A673 (cell line): ENCODE measurements around the gene ATP5ME. TPM values are rescaled to one million over a fixed set of nuclear protein-coding genes. Genes with fewer than 3 reads are reported as not detected.

Experiments
- BruUV-seq: library from RNA; stranded (reverse); fragments of 400-500 nt; replicated peaks from 2 replicates; lab custom pipeline; 2021; lab: Mats Ljungman, UMichigan
- CTCF ChIA-PET: fragments of 300-600 bp; sonication (Branson Sonifier 250); formaldehyde crosslinking; loops from one replicate; lab custom pipeline; 2022; ENCODE audit warnings: antibody characterized with exemption; lab: Charles Lee
- POLR2A ChIA-PET: fragments of 300-600 bp; sonication (Branson Sonifier 250); formaldehyde crosslinking; loops from one replicate; lab custom pipeline; 2022; ENCODE audit warnings: antibody characterized with exemption; ENCODE audit not compliant: low non-redundant PET; lab: Charles Lee
- DNase-seq: peaks from one replicate; pipeline ENCODE4 v3.0.0-alpha.2; 2015; ENCODE audit warnings: low spot score
- H3K27ac ChIP-seq: fragments of 200-600 bp; sonication (generic); 2 replicates; pipeline ENCODE4 v1.5.1; 2016; ENCODE audit warnings: mixed run types, low read depth, mild to moderate bottlenecking, mixed read lengths, antibody characterized with exemption, low read length; ENCODE audit not compliant: poor library complexity, severe bottlenecking
- H3K27me3 ChIP-seq: fragments of 200-600 bp; sonication (generic); replicated peaks from 2 replicates; pipeline ENCODE4 v1.6.1; 2017; ENCODE audit warnings: mixed run types, low read depth, mild to moderate bottlenecking, mixed read lengths, antibody characterized with exemption, low read length; ENCODE audit not compliant: insufficient read depth, poor library complexity
- H3K36me3 ChIP-seq: fragments of 200-600 bp; sonication (generic); 2 replicates; pipeline ENCODE4 v1.6.1; 2016; ENCODE audit warnings: mixed run types, mild to moderate bottlenecking, mixed read lengths, antibody characterized with exemption, low read length; ENCODE audit not compliant: insufficient read depth, poor library complexity, severe bottlenecking
- H3K4me1 ChIP-seq: fragments of 200-600 bp; sonication (generic); 2 replicates; pipeline ENCODE4 v1.6.1; 2017; ENCODE audit warnings: mixed run types, mild to moderate bottlenecking, mixed read lengths, antibody characterized with exemption, low read length; ENCODE audit not compliant: insufficient read depth, poor library complexity, severe bottlenecking
- H3K4me3 ChIP-seq: fragments of 200-600 bp; sonication (generic); 2 replicates; pipeline ENCODE4 v1.5.1; 2016; ENCODE audit warnings: low read depth, mixed run types, mild to moderate bottlenecking, mixed read lengths, low read length; ENCODE audit not compliant: poor library complexity, severe bottlenecking
- H3K9me3 ChIP-seq: fragments of 200-600 bp; sonication (generic); 2 replicates; pipeline ENCODE4 v1.6.1; 2016; ENCODE audit warnings: mixed run types, low read depth, mild to moderate bottlenecking, mixed read lengths, antibody characterized with exemption, low read length; ENCODE audit not compliant: poor library complexity, severe bottlenecking
- EZH2 ChIP-seq: fragments of 200-600 bp; sonication (generic); IDR thresholded peaks from 2 replicates; pipeline ENCODE4 v1.6.1; 2017; ENCODE audit warnings: borderline replicate concordance, low read depth, mild to moderate bottlenecking, mixed read lengths, antibody characterized with exemption, low read length; ENCODE audit not compliant: poor library complexity, severe bottlenecking
- intact Hi-C: fragments of 100-400 bp; cut with micrococcal nuclease; formaldehyde crosslinking; loops from one replicate; pipeline ENCODE4 v1.10.0; 2022; ENCODE audit not compliant: unreplicated experiment
- total RNA-seq: library from RNA; stranded (reverse); gene quantifications from 2 replicates; pipeline ENCODE4 v1.2.3, GENCODE V29; 2021
- TF ChIP-seq, protein P1 (sequence below): fragments of 300-800, 200-600 bp; sonication (generic); conservative IDR thresholded peaks from 2 replicates; pipeline ENCODE4 v1.5.1; 2017; ENCODE audit warnings: low read depth, mild to moderate bottlenecking, antibody characterized with exemption, low read length, moderate library complexity, mixed read lengths

Gene ATP5ME
- total RNA-seq, 1 experiment from 2014 or later: 383 TPM

DNA sequence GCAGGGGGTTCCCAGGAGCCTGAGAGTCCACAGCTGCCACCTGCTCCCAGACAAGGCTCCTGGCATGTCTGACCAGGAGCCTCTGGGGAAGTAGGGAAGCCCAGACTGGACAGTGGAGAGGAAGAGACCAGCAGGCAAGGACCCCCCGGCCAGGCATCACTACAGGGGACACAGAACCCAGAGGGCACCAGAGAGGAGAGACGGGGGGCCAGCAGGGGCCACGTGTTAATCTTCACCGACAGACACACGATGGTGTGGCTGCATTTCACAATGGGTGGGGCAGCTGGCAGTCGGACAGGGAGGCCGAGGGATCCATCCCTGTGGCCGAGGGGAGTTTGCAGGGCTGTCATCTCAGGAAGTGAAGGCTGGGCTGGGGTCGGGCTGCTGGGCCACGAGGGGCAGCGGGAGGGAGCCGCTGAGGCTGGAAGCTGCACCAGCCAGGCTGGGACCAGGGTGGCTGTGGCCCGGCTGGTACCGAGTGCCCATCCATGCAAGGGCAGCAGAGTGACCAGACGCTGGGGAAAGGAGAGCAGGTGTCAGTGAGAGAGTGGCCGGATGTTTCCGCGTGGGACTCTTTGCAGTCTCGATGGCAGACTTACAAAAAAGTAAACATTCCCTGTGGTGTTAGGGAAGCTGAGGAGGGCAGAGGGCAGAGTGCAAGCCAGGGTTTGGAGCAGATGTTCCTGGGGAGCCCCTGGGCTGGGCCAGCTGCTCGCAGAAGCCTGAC is 44.0 kb downstream of the ATP5ME start:
- POLR2A ChIA-PET: no interaction called here
- no peak for DNase-seq

DNA sequence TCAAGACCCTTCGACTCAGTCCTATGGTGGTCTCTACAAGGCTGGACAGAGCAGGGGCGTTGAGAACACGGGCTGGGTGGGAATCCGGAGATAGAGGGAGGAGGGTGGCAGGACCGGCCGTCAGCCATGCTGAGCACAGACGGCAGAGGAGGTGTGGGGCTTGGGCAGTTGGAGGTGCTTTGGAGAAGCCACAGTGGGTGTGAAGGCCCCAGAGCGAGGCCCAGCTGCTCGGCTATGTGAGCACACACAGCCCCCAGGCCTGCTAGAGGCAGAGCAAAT is 44.5 kb downstream of the ATP5ME start:
- ChIA-PET POLR2A (no interaction called here), CTCF (no interaction called here)
- Histone ChIP-seq H3K9me3 (no peaks in the 10 kb centered on the region), H3K27ac (no peak overlapping the region), H3K36me3 (no peaks in the 10 kb centered on the region), H3K4me3 (no peak overlapping the region), H3K4me1 (no peaks in the 10 kb centered on the region), H3K27me3 (no peaks in the 10 kb centered on the region)
- no peak for DNase-seq
- BruUV-seq: no TSS peak
- TF ChIP-seq EZH2: no peak
- TF ChIP-seq, protein P1, sequence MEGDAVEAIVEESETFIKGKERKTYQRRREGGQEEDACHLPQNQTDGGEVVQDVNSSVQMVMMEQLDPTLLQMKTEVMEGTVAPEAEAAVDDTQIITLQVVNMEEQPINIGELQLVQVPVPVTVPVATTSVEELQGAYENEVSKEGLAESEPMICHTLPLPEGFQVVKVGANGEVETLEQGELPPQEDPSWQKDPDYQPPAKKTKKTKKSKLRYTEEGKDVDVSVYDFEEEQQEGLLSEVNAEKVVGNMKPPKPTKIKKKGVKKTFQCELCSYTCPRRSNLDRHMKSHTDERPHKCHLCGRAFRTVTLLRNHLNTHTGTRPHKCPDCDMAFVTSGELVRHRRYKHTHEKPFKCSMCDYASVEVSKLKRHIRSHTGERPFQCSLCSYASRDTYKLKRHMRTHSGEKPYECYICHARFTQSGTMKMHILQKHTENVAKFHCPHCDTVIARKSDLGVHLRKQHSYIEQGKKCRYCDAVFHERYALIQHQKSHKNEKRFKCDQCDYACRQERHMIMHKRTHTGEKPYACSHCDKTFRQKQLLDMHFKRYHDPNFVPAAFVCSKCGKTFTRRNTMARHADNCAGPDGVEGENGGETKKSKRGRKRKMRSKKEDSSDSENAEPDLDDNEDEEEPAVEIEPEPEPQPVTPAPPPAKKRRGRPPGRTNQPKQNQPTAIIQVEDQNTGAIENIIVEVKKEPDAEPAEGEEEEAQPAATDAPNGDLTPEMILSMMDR: no peak
- intact Hi-C loops: no loop called here

More for the DNA sequence above, 44.0 kb downstream of the ATP5ME start:
- no peaks in the 10 kb centered on the region for H3K4me1 ChIP-seq
- TF ChIP-seq, protein P1: no peak
- no peak for TF ChIP-seq EZH2
- no peak overlapping the region for H3K27ac ChIP-seq
- CTCF ChIA-PET: no interaction called here
- intact Hi-C loops: no loop called here
- no peaks in the 10 kb centered on the region for H3K27me3 ChIP-seq
- no peaks in the 10 kb centered on the region for H3K36me3 ChIP-seq
- no TSS peak for BruUV-seq
- H3K9me3 ChIP-seq: no peaks in the 10 kb centered on the region
- no peak overlapping the region for H3K4me3 ChIP-seq

DNA sequence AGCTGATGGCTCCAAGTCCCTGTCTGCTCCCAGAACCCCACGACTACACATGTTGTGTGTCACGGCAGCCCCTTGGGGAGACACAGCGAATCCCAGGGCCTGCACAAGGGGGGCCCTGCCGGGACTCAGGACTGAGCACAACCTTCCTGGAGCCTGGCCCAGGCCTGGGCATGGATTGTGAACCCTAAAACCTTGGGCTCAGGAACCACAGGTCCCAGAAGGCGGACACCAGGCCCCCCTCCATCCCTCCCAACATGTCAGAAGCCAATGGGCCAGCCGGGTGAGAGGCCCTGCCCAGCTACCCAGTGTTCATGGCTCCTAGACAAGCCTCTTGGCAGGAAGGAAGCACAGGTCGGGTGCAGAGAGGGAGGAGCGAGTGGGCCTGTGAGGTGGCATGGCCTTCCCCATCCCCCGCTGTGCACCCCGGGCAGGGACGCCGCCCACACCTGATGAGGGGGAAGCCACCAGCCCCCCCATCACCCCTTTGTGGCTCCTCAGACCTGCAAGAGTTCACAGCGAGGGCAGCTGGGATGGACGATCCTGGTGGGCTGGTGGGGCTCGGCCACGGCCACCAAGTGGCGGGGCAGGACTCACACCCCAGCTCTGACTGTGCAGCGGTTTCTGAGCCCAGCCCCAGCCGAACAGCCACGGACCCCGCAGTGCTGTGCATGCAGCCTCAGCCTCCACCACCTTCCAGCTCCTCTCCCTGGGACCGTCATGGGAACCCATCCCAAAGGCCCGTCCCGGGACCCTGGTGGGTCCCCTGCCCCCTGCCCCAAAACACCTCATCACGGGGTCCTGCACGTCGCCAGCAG is 45.0 kb downstream of the ATP5ME start:
- ChIA-PET POLR2A (no interaction called here), CTCF (no interaction called here)
- Histone ChIP-seq H3K27ac (no peak overlapping the region), H3K4me3 (no peak overlapping the region), H3K36me3 (no peaks in the 10 kb centered on the region), H3K4me1 (no peaks in the 10 kb centered on the region), H3K27me3 (no peaks in the 10 kb centered on the region), H3K9me3 (no peaks in the 10 kb centered on the region)
- no peak for DNase-seq
- no TSS peak for BruUV-seq
- TF ChIP-seq, protein P1: no peak
- TF ChIP-seq EZH2: no peak
- intact Hi-C loops: no loop called here
